GM19463 (cell line): Measurements from ENCODE around the gene MED8.
"Not testable (repeated sequence)": the region's sequence is repeated elsewhere in the genome, so short reads cannot be mapped to it uniquely, and the experiment has no call there.

Source experiments
- ATAC-seq: cut with Tn5 transposase; IDR thresholded peaks from one replicate; pipeline ENCODE4 v1.9.1; 2021; ENCODE audit warnings: mild to moderate bottlenecking, moderate library complexity; ENCODE audit not compliant: unreplicated experiment

The MED8 gene

DNA sequence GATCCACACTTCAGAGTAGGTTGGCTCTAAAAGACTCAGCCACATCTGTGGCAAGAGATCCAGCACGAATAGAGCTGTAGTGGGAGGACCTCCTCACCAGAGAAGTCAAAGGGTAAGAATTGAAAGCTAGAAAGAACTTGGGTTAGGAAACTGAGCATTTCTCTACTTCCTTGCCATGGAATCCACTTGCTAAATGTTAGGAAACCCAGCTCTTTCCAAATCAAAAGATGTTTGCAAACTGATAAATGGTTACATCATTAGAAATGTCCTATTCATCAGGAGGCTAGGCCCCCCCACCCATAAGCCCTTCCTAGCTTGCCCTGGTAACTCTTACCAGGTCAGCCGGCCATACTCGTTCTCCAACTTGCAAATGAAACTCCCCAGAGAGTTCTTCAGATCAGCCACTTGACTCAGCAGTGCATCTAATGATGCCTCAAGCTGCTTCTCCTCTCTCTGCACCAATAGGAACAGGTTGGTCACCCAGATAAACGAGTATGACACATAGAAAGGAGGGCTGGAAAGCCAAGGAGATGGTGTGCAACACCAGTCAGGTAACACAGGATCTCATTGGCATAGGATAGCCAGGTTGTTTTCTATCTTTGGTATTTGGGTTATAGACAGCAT is 1.5 kb downstream of the MED8 start:
- no peak for ATAC-seq

DNA sequence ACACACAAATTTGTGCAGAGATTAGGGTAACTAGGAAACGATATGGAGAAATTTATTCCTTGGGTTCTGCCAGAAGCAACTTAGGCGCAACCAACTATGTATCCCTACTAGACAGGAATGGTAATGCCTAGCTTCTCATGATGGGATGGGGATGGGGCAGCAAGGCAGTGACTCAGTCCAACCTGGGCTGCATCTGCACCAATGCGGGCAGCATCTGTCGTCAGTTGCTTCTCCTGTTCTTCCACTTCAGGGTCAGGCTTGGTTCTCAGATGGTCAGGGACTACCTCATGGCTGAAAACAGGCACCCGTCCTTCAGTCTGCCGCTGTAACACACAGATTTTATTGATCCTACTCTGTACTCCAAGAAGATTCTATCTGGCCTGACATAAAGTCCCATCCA is 2.9 kb downstream of the MED8 start:
- ATAC-seq = no peak

DNA sequence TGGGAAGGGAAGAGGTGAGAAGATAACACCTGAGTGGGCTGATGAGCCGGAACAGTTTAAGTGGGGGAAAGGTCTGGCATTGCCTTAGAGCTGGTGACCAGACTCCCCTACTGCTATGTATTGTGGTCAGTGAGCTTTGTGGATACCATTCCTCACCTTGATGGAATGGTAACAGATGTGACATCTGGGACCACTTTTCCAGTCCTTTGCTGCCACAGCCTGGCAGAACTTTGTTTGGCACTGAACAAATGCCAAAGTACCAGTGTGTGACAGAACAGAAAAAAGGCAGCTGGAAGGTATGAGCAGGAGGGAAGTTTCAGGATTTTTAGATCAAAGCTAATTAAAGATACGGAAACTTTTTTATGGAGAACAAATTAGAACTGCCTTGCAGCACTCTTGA is 6.2 kb downstream of the MED8 start:
- no peak for ATAC-seq

DNA sequence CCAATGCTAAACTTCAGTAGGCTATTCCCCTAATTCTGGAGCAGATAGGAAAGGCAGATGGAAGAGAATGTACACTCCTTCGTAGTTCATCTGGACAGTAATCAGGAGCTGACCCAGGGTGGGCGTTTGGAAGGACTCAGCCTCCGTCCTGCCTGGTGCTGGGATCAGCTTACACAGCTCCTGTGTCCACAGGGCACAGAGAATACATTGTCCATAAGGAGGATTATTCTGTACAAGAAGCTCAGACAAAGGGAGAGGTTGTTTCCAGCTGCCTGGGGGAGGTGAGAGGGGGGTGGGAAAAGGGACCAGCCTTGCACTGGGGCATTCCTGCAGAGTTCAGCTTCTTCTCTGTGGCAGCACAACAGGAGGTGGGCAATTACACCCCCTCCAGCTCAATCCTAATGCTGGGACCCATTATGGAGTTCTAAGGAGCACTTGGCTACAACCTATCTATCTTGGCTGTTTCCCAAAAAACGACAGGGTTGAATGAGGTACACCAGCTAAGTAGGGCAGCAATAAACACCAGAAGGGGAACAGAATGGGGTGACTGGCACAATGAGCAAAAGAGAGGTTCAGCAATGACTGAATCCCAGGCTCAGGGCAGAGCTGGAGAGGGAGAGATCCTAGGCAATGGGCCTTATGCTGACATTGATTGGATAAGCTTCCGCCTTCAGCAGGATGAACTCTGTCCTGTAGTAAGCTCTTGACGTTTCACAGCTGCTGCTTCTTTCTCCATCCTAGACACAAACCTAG is 7.4 kb downstream of the MED8 start:
- no peak for ATAC-seq

DNA sequence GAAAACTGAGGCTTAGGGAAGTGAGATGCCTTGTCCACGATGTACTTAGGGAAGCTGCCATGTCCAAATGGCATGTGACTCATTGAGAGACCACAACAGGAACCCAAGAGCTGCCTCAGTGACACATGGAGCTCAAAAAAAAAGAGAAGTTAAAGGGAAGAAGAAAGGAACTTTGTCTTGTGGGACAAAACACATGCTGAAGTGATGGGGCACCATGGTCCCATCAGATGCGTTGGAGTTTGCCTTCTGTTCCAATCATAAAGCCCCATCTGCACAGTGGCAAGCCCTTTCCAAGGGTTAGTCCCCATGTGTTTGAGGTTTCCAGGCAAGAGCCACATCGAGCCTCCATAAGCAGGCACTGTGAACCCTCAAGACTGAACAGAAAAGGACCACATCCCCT is 8.0 kb downstream of the MED8 start:
- ATAC-seq = no peak

DNA sequence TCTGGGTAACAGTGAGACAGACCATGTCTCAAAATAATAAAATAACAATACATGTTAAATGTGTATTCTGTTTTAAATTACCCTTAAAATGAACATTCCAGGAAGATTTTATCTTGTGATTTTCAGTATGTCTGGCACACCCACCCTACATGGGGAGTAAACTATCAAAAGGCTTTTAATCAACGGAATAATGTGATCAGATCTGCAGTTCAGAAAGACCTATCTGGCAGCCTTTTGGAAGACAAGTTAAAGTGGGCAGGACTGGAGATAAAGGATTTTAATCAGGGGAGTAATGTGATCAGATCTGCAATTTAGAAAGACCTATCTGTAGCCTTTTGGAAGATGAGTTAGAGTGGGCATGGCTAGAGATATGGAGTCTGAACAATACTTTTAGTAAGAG is 10.1 kb downstream of the MED8 start:
- ATAC-seq = no peak

DNA sequence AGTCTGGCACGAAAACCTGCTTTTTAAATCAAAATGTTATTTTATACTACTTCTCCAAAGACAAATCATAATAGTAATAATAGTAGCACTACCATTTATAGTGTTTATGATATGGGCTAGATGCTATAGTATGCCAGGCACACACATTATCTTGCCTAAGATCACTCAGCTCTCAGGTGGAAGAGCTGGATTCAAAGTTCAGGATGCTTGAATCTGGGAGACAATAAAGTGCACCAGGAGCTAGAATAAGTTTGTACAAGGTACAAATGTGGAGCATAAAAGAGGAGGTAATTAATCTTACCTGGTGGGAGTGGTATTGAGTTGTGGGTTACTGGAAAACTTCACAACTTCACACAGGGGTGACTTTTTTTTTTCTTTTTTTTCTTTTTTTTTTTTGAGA is 11.8 kb downstream of the MED8 start:
- ATAC-seq = no peak

DNA sequence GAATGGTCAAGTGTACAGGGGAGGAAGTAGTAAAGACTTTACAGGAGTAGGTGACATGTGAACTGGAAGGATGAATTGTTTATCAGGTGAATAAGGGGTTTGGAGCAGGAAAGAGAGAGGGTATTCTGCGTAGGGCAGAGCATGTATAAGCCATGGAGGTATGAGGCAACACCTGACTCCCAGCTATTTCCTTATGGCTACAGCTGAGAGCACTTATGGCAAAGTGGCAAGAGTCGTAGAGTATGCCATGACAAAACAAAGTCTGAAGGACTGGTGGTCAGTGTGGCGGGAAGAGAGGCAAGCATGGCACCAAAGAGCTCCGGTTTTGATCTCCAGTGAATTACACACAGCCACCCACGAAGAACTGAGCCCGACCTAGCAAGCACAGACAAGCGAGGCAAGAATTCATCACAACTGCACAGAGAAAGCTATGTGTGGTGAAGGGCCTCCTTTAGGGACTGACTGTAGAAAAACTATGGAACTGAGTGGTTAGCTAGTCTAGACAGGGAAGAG is 12.8 kb downstream of the MED8 start:
- ATAC-seq = no peak

DNA sequence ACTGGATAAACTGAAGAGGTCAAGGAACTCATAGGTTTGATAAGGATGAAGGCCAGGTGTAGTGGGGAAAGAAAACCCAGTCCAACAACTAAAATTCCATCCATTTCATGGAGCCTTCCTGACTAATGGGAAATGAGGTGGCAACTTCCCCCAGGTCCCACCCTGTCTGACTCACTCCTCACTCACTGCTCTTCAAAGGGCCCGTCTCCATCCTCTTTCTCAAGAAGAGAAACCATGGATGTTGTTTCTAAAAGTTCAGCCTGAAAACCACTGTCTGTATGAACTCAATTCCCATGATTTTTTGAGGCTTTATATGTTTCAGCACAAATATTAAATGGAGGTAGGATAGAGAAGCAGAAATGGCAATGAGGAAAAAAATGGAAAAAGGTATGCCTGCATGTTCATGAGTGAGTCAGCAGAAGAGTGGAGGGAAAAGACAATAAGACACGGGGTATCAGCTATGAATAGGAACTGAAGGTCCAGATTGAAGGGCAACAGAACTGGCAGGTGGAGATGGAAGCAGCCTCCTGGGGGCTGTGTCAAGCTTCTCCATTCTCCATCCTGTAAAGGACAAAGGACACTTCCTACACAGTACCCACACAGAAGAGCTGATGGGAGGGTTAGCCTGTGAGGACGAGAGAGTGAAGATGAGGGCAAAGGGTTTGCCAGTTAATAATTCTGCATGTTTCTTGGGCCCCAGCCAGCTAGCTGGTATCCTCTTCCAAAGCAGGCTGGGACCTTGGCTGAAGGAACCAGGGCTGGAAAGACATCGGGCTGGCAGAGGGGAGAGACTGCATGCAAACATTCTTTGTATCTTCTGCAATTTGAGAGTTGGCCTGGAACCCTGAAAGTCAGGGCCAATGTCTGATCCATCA is 16.3 kb downstream of the MED8 start:
- ATAC-seq = no peak

DNA sequence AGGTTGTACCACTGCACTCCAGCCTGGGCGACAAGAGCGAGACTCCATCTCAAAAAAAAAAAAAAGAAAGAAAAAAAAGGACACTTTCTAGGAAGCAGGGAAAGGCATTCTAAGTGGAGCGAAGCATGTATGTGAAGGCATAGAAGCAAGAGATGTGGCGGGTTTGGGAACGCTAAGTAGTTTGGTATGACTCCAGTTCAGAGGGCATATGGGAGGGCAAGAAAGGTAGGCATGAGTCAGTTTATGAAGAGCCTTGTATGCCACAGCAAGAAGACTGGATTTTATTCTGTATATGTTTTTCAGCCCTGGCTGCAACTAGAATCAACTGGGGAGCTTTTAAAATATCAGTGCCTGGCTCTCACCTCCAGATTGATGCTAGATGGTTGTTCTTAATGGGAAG is 17.4 kb downstream of the MED8 start:
- no peak for ATAC-seq

DNA sequence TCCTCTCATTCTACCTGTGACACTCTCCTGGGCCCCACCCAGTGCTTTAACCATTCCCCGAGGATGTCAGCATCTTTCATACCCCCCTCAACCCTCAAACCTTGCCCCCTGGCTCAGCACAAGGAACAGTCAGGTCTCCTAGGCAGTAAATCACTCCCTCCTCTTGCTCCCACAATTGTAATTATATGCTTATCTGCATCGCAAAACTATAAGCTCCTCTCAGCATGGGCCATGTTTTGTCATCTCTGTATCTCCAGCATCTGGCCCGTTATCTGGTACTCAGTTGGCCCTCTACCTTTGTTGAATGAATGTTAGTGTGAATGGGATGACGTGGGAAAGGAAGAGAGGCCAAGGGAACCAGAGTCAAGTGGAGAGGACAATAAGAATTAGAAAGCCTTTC is 19.0 kb downstream of the MED8 start:
- ATAC-seq = no peak

DNA sequence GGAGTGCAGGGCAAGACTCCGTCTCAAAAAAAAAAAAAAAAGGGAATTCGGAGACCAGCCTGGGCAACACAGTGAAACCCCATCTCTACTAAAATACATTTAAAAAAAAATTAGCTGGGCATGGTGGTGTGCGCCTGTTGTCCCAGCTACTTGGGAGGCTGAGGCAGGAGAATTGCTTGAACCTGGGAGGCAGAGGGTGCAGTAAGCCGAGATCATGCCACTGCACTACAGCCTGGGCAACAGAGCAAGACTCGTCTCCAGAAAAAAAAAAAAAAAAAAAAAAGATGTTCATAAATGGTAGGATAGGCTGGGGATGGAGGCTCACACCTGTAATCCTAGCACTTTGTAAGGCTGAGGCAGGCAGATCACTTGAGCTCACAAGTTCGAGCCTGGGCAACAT is 19.8 kb downstream of the MED8 start:
- ATAC-seq = not testable (repeated sequence)

DNA sequence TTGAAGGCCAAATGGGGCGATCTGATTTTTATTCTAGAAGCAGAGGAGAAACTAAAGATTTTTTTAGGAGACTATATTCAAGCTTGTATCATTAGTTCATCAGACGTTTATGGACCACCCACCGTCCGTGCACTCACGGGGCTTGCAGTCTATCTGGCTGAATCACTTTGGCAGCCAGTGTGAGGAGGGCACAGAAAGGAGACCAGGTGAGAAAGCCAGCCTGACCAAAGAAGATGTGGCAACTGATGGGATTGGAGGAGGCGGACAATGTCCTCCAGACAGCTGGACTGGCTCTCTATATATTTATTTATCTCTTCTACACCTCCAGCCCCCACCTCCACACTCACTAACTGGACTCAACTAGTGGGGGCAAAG is 21.0 kb downstream of the MED8 start:
- ATAC-seq = no peak

DNA sequence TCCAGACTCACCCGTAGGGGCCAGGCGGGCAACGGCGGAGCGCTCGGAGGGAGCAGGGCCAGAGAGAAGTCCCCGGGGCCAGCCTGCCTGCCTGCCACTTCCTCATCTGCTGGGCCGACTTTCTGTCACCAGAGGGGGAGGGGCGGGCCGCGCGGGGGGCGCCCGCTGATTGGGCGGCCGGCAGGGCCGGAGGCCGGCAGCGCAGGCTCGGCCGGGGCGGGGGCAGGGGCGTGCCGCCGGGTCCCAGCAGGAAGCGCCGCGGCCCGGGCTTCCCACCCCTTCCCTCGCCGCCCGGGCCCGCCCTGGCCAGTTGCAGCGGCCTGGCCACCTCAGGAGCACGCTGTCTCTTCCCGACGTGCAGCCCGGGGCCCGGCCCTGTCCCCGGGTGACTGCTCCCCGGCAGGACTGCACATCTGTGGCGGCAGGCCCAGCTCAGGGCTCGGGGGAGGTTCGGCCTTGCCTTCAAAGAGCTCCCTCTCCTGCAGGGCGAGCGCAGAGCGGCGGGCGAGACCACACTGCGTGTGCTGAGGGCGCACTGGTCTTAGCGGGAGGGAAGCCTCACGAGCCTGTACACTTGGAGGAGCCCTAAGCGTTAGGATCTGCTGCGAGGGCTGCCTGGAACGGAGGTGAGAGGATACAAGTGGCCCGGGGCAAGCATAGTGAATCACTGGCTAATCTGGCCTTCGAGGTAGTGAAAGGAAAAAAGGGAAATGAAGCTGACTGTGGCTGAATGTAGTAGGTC is 21.5 kb downstream of the MED8 start, which contains the start of gene ELOVL1:
TSS of gene ELOVL1 (minus strand) at position 108 of the 742 bp plus-strand sequence. CDS start 2,402 bp downstream, outside the sequence.
- peak; percentile 77 for ATAC-seq

DNA sequence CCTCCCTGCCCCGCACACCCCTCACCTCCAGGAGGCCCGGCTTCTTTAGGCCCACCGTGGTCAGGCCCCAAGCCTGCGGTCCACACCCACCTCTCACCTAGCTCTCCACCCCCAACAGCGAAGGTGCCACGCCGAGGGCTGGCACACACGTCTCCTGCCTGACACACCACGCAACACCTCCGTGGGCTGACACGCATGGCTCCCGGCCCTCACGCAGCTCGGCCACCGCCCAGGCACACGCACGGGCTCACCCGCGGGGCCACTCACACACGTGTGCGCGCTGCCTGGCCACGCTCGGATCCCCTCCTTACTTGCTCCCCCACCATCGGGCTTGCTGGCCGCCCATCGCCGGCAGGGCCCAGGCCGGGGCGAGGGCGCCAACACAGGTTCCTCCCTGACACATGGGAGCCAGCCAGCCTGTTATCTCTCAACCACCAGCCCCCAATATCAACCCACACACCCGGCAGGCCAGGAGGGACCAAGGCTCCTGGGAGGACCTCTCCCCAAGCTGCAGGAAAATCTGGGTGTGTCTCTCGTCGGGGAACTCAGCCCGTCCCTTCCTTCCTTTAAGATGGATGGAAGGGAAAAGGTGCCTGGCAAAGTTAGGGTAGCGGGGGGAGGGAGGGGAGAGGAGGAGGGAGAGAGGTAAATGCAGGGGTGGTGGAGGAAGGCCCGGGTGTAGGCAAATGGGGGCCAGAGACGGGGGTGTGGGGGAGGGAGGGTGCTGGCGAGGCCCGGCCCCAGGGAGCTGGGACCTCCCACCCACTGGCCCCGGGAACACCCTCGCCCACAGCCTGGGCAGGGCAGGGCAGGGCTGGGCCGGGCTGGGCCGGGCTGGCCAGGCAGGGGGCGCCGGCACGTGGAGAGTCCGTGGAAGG is 22.3 kb downstream of the MED8 start:
- peak; percentile 41 for ATAC-seq

DNA sequence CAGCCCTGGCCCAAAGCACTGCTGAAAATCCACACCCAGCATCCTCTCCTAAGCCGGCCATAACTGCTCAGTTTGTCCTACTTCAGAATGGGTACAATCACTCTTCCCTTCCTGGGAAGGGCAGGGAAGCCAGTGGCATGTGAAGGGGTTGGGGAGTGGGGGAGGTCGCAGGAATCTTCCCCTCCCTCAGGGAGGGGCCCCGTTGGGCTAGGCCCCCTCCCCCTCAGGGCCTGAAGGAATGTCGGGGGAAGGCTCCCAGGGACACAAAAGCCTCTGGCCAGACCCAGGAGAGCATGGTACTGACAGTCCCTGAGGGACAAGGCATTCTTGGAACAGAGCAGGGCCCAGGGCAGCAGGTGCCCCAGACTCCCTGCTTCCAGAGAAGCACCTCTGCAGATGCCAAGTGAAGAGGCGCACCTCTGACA is 23.0 kb downstream of the MED8 start:
- no peak for ATAC-seq

DNA sequence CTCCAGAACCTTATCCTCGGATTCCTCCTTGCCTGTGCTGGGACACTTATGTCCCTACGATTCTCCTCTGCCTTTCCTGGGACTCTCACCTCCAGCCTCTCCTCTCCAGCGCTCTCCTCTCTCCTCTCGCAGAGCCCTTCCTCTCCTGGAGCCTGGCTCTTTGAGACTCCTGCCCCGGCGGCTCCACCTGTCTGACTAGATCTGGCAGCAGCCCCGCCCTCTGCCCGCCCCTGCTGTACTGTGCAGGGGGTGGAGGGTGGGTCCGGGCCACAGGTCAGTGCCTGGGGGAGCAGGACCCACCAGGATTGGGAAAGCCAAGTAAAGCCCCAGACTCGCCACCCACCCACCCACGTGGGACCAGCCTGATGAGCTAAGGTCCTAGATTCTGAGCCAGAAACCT is 23.4 kb downstream of the MED8 start:
- no peak for ATAC-seq

DNA sequence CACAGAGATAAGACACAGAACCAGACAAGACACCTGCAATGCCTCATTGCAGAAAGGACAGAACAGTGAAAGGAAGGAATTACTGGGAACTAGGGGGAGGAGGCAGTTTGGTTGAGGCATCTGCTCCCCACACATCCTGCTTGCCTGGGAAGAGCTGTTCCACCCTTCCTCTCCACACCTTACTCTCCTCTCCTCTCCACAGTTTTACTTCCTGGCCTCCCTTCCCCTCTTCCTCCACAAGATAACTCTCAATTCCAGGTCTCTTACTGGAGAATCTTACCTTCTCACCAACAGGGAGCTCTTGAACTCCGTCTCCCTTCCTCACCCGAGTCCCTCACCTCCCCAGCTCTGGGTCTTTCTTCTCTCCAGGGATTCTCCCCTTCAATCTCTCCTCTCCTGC is 23.9 kb downstream of the MED8 start:
- no peak for ATAC-seq

DNA sequence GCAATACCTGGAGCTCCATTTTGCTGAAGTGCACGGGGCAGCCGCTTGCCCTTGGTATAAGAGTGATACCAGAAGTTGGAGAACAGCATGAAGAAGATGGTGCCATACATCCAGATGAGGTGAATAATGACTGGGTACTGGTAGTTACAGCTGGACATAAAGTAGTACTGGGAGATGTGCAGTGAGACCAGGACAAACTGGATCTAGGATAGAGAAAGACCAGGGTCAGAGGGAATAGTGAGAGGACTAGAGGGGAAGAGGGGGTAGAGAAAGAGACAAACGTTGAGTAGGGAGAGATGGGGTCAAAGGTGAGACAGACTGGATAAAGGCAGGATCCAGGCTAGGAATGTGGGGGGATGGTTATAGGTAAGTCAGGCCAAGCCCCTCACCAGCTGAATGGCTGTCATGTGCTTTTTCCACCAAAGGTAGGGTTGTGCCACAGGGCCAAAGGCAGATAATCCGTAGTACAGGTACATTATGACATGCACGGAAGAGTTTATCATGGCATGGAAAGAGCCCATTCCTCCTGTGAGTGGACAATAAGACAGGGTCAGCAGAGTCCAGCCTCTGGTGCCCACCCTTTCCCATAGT is 25.6 kb downstream of the MED8 start:
- ATAC-seq = no peak
